Parathyroid adenoma (tissue), 2 donors: ENCODE measurements around the gene BCR.

ENCODE experiments used
- H2AFZ ChIP-seq: fragments of 300-600 bp; sonication (generic); one replicate; pipeline ENCODE4 v1.7.0; 2017; ENCODE audit warnings: antibody characterized with exemption, mild to moderate bottlenecking
- H3K27ac ChIP-seq: fragments of 300-600 bp; sonication (generic); one replicate; pipeline ENCODE4 v1.7.0; 2017
- H3K27me3 ChIP-seq: fragments of 300-600 bp; sonication (generic); one replicate; pipeline ENCODE4 v1.7.0; 2017; ENCODE audit warnings: low read length; ENCODE audit not compliant: control insufficient read depth, insufficient read depth
- H3K36me3 ChIP-seq: fragments of 300-600 bp; sonication (generic); one replicate; pipeline ENCODE4 v1.7.0; 2017; ENCODE audit warnings: low read length; ENCODE audit not compliant: control insufficient read depth, insufficient read depth
- H3K4me1 ChIP-seq: fragments of 300-600 bp; sonication (generic); one replicate; pipeline ENCODE4 v1.7.0; 2017; ENCODE audit warnings: control low read depth
- H3K4me2 ChIP-seq: fragments of 300-600 bp; sonication (generic); one replicate; pipeline ENCODE4 v1.7.0; 2017; ENCODE audit warnings: low read length
- H3K4me3 ChIP-seq: fragments of 300-600 bp; sonication (generic); one replicate; pipeline ENCODE4 v1.7.0; 2017; ENCODE audit warnings: low read depth, low read length
- H3K79me2 ChIP-seq: fragments of 300-600 bp; sonication (generic); one replicate; pipeline ENCODE4 v1.7.0; 2017; ENCODE audit warnings: control low read depth
- H3K9ac ChIP-seq: fragments of 300-600 bp; sonication (generic); one replicate; pipeline ENCODE4 v1.7.0; 2017; ENCODE audit warnings: mild to moderate bottlenecking
- H3K9me3 ChIP-seq: fragments of 300-600 bp; sonication (generic); one replicate; pipeline ENCODE4 v1.7.0; 2017; ENCODE audit warnings: low read length; ENCODE audit not compliant: control insufficient read depth
- TF ChIP-seq, protein P1 (sequence below): fragments of 300-600 bp; sonication (generic); IDR thresholded peaks from one replicate; pipeline ENCODE4 v1.7.0; 2017; ENCODE audit warnings: antibody characterized with exemption, mild to moderate bottlenecking
- donor health status: primary hyperparathyroidism.

The BCR gene

DNA sequence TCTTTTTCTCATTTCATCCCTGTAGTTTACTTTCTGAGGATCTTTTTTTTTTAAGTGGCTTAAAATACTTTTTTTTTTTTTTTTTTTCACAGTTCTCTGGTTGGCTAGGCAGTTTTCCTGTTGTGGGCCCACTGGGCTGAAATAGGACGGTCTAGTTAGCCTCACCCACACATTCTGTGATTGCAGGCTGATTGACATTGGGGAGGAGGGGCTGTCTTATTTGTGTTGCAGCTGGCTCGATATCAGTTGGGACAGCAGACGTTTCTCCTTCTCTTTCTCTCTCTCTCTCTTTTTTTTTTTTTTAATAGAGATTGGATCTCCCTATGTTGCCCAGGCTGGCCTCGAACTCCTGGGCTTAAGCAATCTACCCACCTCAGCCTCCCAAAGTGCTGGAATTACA, 6.9 kb downstream of the BCR start:
- Histone ChIP-seq H3K4me1 (peaks cover 6% of the 10 kb centered on the region), H3K9ac (no peak overlapping the region), H3K27ac (no peak overlapping the region), H2AFZ (no peak overlapping the region), H3K4me2 (no peak overlapping the region), H3K79me2 (peaks cover 2% of the 10 kb centered on the region), H3K27me3 (no peaks in the 10 kb centered on the region), H3K36me3 (no peaks in the 10 kb centered on the region), H3K4me3 (no peak overlapping the region), H3K9me3 (no peaks in the 10 kb centered on the region)
- TF ChIP-seq, protein P1, sequence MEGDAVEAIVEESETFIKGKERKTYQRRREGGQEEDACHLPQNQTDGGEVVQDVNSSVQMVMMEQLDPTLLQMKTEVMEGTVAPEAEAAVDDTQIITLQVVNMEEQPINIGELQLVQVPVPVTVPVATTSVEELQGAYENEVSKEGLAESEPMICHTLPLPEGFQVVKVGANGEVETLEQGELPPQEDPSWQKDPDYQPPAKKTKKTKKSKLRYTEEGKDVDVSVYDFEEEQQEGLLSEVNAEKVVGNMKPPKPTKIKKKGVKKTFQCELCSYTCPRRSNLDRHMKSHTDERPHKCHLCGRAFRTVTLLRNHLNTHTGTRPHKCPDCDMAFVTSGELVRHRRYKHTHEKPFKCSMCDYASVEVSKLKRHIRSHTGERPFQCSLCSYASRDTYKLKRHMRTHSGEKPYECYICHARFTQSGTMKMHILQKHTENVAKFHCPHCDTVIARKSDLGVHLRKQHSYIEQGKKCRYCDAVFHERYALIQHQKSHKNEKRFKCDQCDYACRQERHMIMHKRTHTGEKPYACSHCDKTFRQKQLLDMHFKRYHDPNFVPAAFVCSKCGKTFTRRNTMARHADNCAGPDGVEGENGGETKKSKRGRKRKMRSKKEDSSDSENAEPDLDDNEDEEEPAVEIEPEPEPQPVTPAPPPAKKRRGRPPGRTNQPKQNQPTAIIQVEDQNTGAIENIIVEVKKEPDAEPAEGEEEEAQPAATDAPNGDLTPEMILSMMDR, result no peak

DNA sequence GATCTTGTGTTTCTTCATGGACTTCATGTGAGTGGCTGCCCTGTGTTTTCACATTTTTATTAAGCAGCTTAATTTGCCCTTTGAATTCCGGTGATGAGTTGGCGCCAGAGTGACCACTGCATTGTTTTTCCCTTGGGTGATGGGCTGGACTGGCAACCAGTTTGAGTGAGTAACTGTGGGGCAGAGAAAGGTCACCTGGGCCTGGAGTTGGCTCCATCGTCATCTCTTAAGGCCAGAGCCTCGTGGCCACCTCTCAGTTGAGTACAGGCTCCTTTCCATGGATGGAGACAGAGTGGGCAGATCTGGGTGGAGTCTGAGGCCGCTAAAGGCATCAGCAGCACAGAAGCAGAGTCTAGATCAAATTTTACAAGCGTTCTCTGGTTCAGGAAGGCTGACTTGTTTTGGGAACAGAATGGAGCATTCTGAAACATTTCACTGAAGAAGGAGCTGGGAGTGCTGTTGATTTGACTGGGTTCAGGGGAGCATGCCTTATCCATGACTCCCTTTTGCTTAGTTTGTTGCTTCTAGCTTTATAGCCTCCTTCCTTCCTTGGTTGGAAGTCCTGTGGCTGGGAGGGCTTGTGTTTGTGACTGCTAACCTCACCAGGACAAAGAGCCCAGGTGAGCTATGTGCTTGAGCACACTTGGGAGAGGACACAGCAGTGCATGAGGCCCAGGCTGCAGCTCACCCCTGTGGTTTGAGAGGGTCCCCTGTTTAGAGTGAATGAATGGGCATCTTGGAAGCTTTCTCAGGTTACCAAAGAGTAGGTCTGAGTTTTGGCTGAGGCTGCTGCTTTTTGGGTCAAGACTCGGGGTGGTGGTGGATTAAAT, 7.8 kb downstream of the BCR start:
- TF ChIP-seq, protein P1, result no peak
- H3K27ac ChIP-seq, result no peak overlapping the region
- H3K9ac ChIP-seq, result no peak overlapping the region
- no peak overlapping the region for H2AFZ ChIP-seq
- H3K27me3 ChIP-seq, result no peaks in the 10 kb centered on the region
- H3K79me2 ChIP-seq, result peaks cover 2% of the 10 kb centered on the region
- H3K4me3 ChIP-seq, result no peak overlapping the region
- peaks cover 3% of the 10 kb centered on the region for H3K4me1 ChIP-seq
- no peaks in the 10 kb centered on the region for H3K36me3 ChIP-seq
- no peaks in the 10 kb centered on the region for H3K9me3 ChIP-seq
- no peak overlapping the region for H3K4me2 ChIP-seq

GRCh38 chr22:23190526-23190925, 10.2 kb downstream of the BCR start:
- no peak overlapping the region for H3K4me2 ChIP-seq
- peaks cover 5% of the 10 kb centered on the region for H3K79me2 ChIP-seq
- H3K36me3 ChIP-seq, result no peaks in the 10 kb centered on the region
- TF ChIP-seq, protein P1, result no peak
- H3K9me3 ChIP-seq, result no peaks in the 10 kb centered on the region
- H3K27me3 ChIP-seq, result no peaks in the 10 kb centered on the region
- H3K4me1 ChIP-seq, result no peaks in the 10 kb centered on the region
- no peak overlapping the region for H3K9ac ChIP-seq
- H2AFZ ChIP-seq, result no peak overlapping the region
- no peak overlapping the region for H3K4me3 ChIP-seq
- no peak overlapping the region for H3K27ac ChIP-seq

- Histone ChIP-seq H3K79me2 (peaks cover 11% of the 10 kb centered on the region), H3K9ac (no peak overlapping the region), H3K27ac (no peak overlapping the region)
Observed at GRCh38 chr22:23192133-23192532, 11.8 kb downstream of the BCR start.

More at GRCh38 chr22:23192133-23192532, 11.8 kb downstream of the BCR start:
- TF ChIP-seq, protein P1, result no peak
- H3K9me3 ChIP-seq, result no peaks in the 10 kb centered on the region
- H3K4me2 ChIP-seq, result peak overlapping the region; percentile 13
- no peak overlapping the region for H3K4me3 ChIP-seq
- no peaks in the 10 kb centered on the region for H3K36me3 ChIP-seq
- no peaks in the 10 kb centered on the region for H3K4me1 ChIP-seq
- no peaks in the 10 kb centered on the region for H3K27me3 ChIP-seq
- H2AFZ ChIP-seq, result no peak overlapping the region
